ENCODE results near the gene GLRX3. TPM values are rescaled to one million over a fixed set of nuclear protein-coding genes. Genes with fewer than 3 reads are reported as not detected.

Gene GLRX3
- total RNA-seq, 4 donors from 2014 or later, result 41.0 to 68.0 (median 50.1) TPM

DNA sequence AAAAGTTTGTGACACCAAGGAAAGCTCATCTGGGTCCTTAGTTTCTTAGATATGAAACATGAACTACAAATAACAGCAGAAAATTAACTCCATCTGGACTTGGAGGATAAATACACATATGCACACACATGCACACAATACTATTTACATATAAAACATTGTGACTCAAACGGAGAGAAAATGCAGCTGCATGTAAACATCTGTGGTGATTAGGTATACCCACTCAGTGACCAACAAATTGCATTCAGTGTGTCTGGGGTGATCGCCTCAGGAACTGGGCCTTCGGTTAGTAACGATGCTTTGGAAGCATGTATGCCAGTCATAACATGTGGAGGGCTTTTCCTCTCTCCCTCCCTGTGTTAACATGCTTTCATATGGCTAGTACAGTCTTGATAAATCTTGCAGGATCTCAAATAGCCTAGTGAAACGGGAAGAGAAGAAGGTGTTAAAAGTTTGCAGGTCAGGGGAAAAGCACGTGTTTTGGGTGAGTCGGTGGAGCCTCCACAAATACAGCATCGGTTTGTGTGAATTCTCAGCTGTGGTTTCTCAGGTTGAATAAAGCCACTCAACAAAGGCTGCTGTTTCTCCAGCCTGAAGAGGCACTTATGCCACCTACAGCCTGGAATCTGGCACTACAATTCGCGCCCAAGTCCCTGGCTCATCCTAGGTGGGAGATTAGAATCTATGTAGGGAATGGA, 8.7 kb upstream of the GLRX3 start:
- Histone ChIP-seq H3K4me1 (no peaks in the 10 kb centered on the region), H3K9me3 (no peaks in the 10 kb centered on the region), H3K27ac (no peak overlapping the region), H3K27me3 (no peaks in the 10 kb centered on the region), H3K36me3 (no peaks in the 10 kb centered on the region), H3K4me3 (no peak overlapping the region)
- peak; percentile 70 to 78 for ATAC-seq
- in situ Hi-C loops (cut with MboI; ENCODE audit: low sequenced_read_pairs in 4 of 4), result no loop called here
- no peak for TF ChIP-seq POLR2A (IDR thresholded peaks at IDR 0.05)
- peak; percentile 32 to 72 (median 49) for TF ChIP-seq CTCF (IDR thresholded peaks at IDR 0.05 in 4 of 5, conservative IDR thresholded peaks at IDR 0.05 in 1 of 5)
- DNase-seq, result peak in 1 of 2 donors; percentile 28
- intact Hi-C loops (cut with DNase I; ENCODE audit: low total_unique reads), result no loop called here

- ATAC-seq (no peak), DNase-seq (no peak)
- TF ChIP-seq POLR2A (IDR thresholded peaks at IDR 0.05), result no peak
- TF ChIP-seq CTCF (IDR thresholded peaks at IDR 0.05 in 4 of 5, conservative IDR thresholded peaks at IDR 0.05 in 1 of 5), result peak in 1 of 5 experiments; percentile 4
- H3K27me3 ChIP-seq, result no peaks in the 10 kb centered on the region
- H3K9me3 ChIP-seq, result no peaks in the 10 kb centered on the region
- no peaks in the 10 kb centered on the region for H3K4me1 ChIP-seq
- H3K4me3 ChIP-seq, result no peak overlapping the region
- H3K27ac ChIP-seq, result no peak overlapping the region
- intact Hi-C loops (cut with DNase I; ENCODE audit: low total_unique reads), result no loop called here
- in situ Hi-C loops (cut with MboI; ENCODE audit: low sequenced_read_pairs in 4 of 4), result no loop called here
- H3K36me3 ChIP-seq, result no peaks in the 10 kb centered on the region
These were observed 8.0 kb upstream of the GLRX3 start for GRCh38 chr10:130128062-130128781.

DNA sequence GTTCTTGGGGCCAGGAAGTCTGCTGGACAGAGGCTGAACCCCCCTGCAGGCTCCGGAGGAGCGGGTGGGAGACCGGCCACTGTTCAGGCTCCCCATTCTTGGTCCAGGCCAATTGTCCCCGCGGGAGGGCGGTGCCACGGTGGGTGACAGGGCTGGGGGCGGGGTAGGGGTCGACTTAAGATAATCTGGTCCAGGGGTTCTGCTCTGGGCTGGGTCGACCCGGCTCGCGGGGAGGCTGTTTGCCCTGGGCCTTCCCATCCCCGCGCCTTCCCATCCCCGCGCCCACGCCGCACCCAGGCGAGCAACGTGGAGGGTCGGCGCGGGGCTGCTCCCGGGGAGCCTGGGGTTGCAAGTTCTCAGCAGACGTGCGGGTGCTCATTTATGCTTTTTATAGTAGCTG, 7.3 kb upstream of the GLRX3 start:
- no peaks in the 10 kb centered on the region for H3K4me1 ChIP-seq
- TF ChIP-seq CTCF (IDR thresholded peaks at IDR 0.05 in 4 of 5, conservative IDR thresholded peaks at IDR 0.05 in 1 of 5), result no peak
- no peak for TF ChIP-seq POLR2A (IDR thresholded peaks at IDR 0.05)
- H3K36me3 ChIP-seq, result no peaks in the 10 kb centered on the region
- H3K27ac ChIP-seq, result no peak overlapping the region
- no peak for DNase-seq
- H3K4me3 ChIP-seq, result no peak overlapping the region
- H3K9me3 ChIP-seq, result no peaks in the 10 kb centered on the region
- in situ Hi-C loops (cut with MboI; ENCODE audit: low sequenced_read_pairs in 4 of 4), result no loop called here
- no peaks in the 10 kb centered on the region for H3K27me3 ChIP-seq
- no peak for ATAC-seq
- intact Hi-C loops (cut with DNase I; ENCODE audit: low total_unique reads), result no loop called here

DNA sequence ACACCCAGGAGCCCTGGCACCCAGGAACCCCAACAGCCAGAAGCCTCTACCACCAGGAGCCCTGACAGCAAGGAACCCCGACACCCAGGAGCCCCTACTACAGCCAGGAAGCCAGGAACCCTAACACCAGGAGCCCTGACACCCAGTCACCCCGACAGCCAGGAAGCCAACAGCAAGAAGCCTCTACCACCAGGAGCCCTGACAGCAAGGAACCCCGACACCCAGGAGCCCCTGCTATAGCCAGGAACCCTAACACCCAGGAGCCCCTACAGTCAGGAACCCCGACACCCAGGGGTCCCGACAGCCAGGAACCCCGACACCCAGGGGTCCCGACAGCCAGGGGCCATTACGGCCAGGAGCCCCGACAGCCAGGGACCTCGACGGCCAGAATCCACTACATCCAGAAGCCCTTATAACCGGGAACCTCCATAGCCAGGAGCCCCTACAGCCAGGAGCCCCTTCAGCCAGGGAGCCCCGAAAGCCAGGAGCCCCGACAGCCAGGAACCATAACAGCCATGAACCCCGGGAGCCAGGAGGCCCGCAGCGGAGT, 440 bp upstream of the GLRX3 start:
- in situ Hi-C loops (cut with MboI; ENCODE audit: low sequenced_read_pairs in 4 of 4), result no loop called here
- Histone ChIP-seq H3K4me3 (peak overlapping the region; percentile 79 to 100 (median 96)), H3K9me3 (no peaks in the 10 kb centered on the region), H3K27me3 (no peaks in the 10 kb centered on the region), H3K36me3 (no peaks in the 10 kb centered on the region), H3K4me1 (peaks cover 35 to 40% of the 10 kb centered on the region in 2 donors), H3K27ac (peak overlapping the region; percentile 82 to 97 (median 96))
- intact Hi-C loops (cut with DNase I; ENCODE audit: low total_unique reads), result loop anchor here (1.0 kb wide), 1 partner anchor 25 kb away; the partner anchor contains the start of gene C10orf143
- TF ChIP-seq CTCF (IDR thresholded peaks at IDR 0.05 in 4 of 5, conservative IDR thresholded peaks at IDR 0.05 in 1 of 5), result no peak
- TF ChIP-seq POLR2A (IDR thresholded peaks at IDR 0.05), result no peak
- ATAC-seq, result peak; percentile 9 to 20
- DNase-seq, result no peak

Measured in gastrocnemius medialis (tissue), 4 donors.